Measurements from ENCODE around the gene MYO9B.

Gene MYO9B

DNA sequence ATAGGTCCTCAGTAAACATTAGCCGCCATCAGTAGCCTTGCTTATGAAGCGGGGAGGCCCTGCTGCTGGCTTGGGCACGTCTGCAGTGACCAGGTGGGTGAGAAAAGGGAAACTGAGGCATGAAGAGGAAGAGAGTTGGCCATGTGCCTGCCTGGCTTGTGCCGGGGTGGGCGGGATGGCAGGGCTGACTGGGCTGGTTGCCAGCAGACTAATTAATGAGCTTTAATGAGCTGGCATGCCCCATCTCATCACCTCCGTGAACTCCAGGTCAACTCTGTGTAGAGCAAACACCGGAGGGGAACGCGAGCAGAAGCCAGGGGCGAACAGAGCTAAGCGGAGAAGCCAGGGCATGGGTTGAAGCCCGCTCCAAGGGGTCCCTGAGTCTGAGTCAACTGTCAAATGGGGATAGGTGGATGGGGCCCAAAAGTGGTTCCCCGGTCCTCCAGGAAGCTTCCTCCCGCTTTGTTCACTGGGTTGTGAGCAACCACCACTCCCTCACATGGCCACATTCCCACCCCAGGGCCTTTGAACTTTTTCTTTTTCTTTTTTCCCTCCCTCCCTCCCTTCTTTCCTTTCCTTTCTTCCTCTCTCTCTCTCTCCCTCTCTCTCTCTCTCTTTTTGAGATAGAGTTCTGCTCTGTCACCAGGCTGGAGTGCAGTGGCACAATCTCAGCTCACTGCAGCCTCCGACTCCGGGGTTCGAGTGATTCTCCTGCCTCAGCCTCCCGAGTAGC is 161.4 kb downstream of the MYO9B start:
- DNase-seq (ENCODE audit: low read depth in 2 of 3, low spot score in 1 of 3) = no peak

DNA sequence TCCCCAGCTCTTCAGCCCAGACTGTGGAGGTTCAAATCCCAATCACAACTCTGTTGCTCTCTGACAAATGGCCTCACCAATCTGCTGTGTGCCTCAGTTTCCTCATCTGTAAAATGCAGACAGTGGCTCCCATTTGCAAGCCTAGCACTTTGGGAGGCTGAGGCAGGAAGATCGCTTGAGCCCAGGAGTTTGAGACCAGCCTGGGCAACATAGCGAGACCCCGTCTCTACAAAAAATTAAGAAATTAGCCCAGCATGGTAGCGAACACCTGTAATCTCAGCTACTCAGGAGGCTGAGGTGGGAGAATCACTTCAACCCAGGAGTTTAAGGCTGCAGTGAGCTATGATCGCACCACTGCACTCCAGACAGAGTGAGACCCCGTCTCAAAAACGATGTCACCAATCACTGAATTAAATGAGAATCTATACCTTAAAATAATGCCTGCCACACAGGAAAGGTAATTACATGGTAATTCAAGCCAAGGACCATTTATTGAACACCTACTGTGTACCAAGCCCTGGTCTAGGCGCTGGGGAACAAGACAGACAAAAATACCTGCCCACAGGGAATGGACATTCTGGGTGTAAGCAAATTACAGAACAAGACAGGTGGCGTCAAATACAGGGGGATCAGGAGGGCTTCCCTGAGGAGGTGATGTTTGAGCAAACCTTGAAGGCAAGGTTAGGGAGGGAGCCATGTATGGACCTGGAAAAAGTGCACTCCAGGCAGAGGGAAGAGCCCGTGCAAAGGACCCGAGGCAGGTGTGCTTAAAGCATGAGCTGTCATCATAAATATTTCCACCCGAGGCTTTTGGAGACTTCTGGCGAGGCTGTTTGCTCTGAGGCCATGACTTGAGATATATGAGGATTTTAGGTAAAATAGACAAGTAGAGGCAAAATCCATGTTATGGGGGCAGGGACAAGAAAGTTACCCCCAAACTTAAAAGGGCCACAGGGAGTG is 162.4 kb downstream of the MYO9B start:
- DNase-seq (ENCODE audit: low read depth in 2 of 3, low spot score in 1 of 3) = no peak

DNA sequence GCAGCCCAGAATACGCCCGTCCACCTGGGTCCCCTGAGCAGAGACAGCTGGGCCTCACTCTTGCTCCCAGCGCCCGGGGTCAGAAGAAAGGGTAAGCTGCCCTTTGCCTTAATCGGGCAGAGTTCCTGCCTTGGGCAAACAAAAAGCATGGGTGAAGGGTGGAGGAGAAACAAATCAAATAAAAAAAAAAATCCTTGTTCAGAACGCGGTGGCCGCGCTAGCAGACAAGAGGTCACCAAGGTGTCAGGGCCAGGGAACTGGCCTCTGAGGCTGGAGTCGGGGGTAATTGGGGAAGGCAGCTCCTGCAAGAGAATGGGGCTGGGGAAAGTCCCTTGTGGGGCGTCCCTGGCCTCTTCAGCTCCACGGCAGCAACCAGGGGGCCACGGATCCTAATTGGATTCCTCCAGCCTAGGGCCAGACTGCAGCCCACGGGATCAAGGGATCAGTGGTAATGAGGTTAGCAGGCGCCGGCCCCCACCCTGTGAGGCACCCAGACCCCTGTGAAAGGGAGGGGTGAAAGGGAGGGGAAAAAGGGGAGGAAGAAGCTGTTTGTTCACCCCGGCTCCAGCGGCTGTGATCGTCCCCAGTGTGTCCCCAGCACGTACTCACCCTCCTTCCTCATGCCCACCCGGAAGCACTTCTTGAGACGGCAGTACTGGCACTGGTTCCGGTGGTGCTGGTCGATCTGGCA is 164.6 kb downstream of the MYO9B start:
- DNase-seq (ENCODE audit: low read depth in 2 of 3, low spot score in 1 of 3) = no peak

DNA sequence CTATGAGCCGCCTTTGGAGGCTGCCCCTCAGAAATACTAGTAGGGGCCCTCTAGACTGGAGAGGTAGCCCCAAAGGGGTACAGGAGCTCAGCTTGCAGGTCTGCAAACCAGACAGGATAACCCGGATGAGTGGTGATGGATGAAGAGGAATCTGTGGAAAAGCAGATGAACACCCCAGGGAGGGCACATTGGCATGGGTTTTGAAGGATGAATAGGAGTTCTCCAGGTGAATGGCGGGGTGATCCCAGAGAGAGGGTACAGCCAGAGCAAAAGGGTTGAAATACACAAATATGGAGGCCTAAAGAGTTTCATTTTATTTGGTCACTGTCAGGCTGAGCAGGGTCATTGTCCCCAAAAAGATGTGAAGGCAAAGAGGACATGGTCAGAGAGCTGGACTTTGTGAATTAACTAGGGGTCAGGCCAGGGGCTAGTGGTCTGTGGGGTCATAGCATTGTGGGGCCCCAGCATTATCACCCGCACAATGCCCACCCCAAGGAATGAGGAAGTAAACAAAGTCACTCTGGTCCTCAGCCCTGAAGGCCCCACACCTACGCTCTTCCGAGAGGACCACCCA is 165.3 kb downstream of the MYO9B start:
- DNase-seq (ENCODE audit: low read depth in 2 of 3, low spot score in 1 of 3) = no peak

DNA sequence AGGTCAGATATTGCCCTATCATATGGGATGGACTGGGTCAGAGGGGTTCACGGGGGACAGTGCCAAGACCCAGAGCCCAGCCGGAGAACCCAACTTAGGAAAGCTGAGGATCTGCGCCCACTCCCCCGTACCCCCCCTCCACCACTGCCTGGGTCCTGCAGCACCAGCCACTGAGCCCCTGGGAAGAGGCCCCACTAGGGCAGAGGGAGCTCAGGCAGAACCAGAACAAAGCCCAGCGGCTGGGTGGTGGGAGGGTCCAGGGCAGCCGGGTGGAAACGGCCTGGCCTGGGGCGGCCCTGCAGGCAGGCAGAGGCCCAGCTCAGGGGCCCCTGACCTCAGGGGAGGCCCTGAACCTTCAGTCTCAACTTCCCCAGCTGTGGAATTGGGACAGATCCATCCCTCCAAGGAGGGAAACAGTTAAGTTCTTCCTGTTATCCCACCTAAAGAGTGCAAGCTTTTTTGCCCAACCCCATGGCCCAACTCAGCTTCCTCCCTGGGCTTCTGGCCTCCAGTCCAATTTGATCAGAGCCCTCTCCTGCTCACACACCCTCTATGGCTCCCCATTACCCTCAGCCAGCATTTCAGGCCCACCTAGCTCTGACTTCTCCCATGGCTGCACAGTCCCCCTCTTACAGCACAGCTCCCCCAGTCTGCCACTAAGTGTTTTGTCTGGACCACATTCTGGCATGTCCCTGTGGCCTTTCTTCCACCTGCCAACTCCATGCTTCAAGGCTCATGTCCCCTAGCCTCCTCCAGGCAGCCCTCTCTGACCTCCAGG is 167.0 kb downstream of the MYO9B start:
- DNase-seq (ENCODE audit: low read depth in 2 of 3, low spot score in 1 of 3) = no peak

DNA sequence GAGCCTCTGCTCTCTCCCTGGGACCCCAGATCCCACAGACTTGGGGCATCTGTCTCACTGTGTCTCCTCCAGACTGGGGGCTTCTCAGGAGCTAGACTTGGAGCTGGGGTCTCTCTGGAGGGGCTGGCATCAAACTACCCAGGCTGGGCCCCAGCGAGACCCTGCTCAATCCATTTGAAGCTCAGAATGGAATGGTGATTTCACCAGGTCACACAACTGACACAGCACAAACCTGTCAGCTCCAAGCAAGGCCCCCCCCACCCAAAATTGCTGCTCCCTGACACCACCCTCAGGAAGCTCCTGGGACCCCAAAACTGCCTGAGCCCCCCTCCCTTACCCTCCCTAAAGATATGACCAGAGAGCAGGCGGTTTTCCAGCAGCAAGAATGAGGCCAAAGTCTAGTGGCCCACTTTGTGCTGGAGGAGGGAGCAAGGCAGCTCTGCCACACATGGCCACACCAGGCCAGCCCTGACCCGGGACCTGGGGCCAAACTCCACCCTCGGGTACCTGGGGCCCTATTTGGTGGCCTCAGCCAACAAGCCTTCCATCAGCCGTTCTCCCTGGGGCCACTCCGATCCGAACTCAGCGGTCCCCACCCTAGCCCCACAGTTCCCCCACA is 167.7 kb downstream of the MYO9B start:
- no peak for DNase-seq (ENCODE audit: low read depth in 2 of 3, low spot score in 1 of 3)

DNA sequence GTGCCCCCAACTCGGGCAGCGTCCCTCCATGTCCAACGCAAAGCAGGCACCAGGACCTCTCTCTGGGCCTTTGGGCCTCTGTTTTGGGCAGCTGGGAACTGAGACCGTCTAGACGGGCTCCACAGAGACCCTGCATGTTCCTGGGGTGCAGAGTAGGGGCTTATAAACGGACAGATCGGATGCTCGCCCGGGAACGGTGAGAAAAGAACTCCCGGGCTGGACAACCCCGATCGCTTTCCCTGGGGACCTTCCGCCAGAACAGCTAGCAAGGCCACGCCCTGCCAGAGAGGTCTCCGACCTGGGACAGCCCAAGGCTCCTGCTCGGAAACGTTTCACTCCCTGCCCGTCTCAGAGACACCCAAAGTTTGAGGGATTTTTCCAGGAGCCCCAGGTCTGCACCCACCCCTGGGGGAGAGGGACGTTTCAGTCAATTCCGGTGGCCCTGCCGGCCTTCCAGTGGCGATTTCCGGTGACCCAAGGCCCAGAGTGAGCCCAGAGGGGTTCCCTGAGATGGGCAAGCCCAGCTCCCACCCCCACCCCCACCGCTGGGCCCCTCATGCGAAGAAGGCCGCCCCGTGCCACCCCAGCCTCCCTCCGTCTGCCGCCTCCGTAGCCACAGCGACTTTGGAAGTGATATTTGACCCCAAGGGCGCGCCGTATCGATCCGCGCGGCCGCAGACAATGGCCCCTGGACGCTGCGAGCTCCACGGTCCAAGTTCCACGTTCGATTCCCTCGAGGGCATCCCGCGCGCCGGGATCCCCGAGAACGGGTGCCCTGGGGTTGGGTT is 168.4 kb downstream of the MYO9B start:
- no peak for DNase-seq (ENCODE audit: low read depth in 2 of 3, low spot score in 1 of 3)

DNA sequence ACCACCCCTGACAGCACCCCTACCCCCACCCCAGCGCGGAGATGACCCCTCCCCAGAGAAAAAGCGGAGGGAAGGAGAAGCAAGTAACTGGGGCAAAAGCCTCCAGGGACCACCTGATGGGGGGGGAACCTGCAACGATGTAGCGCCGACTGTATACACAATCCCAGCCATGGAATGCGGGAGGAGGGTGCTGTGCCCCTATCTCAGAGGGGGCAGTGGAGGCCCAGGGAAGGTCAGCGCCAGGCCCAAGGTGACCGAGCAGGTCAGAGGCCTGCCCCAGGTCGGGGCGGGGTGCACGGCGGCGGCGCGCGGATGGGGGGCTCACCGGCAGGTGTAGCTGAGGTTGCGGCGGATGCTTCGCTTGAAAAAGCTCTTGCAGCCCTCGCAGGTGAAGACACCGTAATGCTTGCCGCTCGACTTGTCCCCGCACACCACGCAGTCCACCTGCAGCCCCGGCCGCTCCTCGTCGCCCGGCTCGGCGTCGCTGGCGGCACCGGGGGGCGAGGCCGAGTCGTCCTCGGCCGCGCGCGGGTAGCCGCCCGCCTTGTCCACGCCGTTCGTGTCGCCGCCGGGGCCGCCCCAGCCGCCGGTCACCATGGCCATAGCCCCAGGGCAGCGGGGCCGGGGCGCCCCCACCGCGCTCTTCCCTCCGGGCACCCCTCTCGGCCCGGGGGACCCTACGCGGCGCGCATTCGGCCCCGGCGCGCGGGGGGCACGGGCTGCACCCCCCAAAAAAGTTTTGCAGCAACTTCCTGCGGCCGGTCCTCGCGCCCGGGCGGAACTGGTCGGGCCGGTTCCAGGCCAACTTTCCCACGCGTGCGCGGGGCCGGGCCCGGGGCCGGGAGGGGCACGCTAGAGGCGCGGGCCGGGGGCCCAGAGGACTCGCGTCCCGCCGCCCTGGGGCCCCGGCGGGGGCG is 169.3 kb downstream of the MYO9B start:
- DNase-seq (ENCODE audit: low read depth in 2 of 3, low spot score in 1 of 3) = no peak

DNA sequence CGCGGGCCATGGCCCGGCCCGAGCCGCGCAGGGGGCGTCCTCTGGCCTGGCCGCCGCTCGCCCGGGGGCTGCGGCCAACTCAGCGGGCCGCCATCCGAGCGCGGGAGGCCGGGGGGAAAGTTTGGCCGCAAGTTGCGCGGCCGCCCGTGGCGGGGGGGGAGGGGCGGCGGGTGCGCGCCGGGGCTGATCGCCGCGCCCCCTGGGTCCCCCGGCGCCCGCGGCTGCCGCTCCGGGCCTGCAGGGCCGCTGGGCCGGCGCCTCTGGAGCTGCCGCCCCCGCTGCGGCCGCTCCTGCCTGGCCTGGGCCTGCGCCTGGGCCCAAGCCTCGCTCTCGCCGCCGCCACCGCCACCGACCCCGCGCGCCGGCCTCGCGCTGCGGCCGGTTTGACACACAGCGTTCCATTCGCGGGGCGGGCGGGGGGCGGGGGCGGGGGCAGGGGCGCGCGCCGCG is 170.0 kb downstream of the MYO9B start, which contains the start of gene NR2F6:
Gene NR2F6 (minus strand): TSS at position 385 of the 450 bp plus-strand sequence. CDS start 699 bp downstream, outside the sequence.
- no peak for DNase-seq (ENCODE audit: low read depth in 2 of 3, low spot score in 1 of 3)

DNA sequence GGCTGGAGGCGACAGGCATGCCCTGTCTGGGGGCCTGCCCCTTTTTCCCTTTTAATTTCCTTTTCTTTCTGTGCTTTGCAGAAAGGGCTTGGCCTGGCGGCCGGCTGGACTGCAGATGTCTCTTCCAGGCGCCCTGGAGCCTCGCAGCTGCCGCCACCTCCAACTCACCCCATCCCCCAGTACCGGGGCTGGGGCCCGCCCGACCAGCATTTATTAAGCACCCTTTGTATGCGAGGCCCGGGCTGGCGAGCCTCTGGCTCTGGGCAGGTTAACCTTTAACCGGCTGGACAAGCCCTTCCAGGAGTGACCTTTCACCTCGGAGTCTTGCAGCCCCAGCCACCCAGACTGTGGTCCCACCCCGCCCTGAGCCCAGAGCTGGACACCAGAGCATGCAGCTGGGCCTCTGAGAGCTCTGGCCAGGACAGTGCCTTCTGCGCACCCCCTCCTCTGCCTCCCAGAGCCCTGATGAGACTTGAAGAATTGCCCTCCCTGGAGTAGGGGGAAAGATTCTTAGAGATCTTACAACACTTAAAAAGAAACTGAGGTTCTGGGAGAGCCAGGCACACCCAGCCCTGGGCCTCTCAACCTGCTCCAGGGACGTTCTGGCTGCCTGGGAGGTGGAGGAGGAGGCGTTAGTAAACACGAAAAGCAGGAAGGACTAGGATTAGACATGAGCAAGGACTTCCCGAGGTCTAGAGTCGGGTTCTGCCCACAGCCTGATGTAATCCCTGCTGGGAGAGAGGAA is 171.3 kb downstream of the MYO9B start:
- DNase-seq (ENCODE audit: low read depth in 2 of 3, low spot score in 1 of 3) = no peak

DNA sequence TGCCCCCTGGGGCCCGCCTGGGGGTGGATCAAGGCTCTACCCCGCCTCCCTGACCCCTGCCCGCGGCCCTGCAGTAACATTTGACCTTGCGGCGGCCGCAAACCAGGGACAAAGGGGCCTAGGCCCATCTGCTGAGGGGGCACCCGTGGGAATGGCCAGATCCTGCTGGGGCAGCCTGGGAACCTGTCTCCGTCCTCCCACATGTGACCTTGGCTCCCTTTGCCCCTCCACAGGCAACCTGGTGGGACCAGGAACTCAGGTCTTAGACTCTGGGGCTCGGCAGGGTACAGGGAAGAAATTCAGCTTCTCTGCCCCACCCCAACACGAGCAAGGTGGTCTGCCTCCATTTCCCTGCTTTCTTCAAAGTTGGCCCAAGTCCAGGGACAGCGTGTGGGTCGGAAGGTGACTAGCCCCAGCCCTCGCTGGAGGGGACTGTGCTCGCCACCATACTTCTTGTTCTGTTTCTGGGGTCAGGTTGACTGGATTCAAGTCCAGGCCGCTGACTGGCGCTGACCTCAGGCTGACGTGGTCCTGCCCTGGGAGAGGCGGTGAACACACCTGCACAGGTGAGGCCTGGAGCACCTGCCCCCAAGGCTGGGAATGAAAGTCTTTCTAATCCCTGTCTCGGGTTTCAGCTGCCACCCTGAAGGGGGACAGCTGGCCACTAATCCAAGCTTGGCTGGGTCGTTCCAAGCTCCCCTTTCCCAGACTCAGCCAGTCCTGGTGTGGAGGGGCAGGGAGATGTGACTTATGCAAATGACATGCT is 172.6 kb downstream of the MYO9B start:
- no peak for DNase-seq (ENCODE audit: low read depth in 2 of 3, low spot score in 1 of 3)

DNA sequence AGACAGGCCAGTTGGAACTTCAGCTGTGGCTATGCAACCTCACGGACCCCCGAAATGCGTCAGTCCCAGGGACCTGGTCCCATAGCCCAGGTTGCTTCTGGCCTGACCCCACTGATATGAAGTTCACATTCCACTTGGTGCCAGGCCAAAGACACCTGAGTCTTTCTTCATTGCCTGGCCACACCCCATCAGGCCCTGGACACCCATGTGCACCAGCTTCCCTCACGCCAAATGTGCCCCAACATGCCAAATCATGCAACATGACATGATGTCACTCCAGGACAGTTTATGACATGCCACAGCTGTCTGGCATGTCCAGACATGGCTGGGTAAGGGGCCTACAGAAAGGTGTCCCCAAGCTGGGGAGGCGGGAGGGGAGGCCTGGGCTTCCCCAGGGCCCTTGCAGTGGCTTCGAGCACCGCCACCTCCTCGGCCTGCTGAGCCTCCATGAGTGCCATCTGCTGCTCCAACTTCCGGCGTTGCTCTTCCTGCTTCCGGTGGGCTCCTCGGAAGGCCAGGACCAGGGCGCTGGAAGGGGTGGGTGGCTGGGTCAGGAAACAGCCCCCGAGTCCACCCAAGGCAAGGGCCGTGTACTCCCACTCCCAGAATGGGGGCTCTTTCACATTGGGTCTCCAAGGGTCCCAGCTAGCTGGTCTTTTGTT is 174.4 kb downstream of the MYO9B start:
- no peak for DNase-seq (ENCODE audit: low read depth in 2 of 3, low spot score in 1 of 3)

DNA sequence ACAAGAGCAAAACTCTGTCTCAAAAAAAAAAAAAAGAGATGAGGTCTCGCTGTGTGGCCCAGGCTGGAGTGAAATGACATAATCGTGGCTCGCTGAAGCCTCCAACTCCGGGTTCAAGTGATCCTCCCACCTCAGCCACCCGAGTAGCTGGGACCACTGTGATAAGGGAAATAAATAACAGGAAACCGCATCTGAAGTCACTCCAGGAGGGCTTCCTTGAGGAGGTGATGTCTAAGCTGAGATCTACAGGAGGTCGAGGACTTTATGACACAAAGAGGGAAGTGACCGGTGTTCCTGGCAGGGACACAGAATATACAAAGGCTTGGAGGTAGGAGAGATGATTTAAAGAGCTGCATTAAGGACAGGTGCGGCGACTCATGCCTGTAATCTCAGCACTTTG is 179.1 kb downstream of the MYO9B start:
- no peak for DNase-seq (ENCODE audit: low read depth in 2 of 3, low spot score in 1 of 3)

DNA sequence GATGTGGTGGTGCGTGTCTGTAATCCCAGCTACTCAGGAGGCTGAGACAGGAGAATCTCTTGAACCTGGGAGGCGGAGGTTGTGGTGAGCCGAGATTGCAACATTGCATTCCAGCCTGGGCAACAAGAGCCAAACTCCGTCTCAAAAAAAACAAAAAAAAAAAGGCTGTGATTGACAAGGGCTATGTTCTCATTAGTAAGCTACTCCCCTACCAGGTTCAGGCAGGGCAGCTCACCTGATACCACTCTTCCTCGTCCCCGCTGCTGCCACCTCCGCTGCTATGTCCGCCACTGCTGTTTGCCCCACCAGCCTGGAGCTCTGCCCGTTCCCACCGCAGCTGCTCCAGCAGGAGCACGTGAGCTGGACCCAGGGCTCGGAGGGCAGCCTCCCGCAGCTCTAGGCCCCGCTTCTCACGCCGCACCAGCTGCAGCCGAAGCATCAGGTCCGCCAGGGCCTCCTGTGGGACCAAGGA is 179.6 kb downstream of the MYO9B start:
- DNase-seq (ENCODE audit: low read depth in 2 of 3, low spot score in 1 of 3) = no peak

DNA sequence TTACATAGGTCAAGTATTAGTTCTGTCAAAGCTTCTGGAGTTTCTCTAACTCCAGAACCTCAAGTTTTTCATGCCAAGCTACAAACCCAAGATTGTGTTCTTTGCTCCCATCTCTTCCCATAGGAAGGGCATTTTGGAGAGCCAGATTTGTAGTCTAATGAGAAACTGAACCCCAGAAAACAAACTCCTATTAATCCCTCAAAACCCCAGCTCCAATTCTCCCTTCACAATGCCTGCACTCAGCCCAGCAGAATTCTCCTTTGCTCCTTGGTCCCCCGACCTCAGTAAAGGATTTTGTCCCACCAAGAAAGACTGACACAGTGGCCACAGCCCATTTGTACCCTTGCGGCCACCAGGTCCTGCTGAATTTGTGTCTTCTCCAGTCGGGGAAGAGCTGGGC is 180.6 kb downstream of the MYO9B start:
- no peak for DNase-seq (ENCODE audit: low read depth in 2 of 3, low spot score in 1 of 3)

Data from stimulated activated CD4-positive, alpha-beta T cell treated with anti-CD3 and anti-CD28 coated beads, Interleukin-12 subunit alpha, Interleukin-12 subunit beta, amount 100 ng/mL, for 48 hours (primary cell).